CMK (cell line): Measurements from ENCODE around the gene ABHD17C.

Experiments used
- DNase-seq: peaks from one replicate; pipeline ENCODE4 v3.0.0-alpha.2; 2010; ENCODE audit warnings: low read depth

Gene ABHD17C

DNA sequence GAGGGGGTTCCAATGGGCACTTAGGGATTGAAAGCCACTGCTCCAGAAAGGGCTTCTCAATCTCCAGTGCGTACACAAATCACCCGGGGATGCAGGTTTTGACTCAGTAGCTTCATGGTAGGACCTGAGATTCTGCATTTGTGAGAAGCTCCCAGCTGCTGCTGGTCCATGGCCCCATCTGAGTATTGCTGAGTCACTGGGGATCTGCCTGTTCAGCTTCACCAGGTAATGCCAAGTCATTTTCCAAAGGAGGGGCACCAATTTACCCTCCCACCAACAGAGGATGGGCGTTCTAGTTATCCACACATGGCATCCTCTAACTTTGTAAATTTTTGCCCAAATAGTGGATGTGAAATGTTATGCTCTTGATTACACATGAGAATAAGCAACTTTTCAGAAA is 71.2 kb downstream of the ABHD17C start:
- no peak for DNase-seq

- DNase-seq = no peak
These were observed 73.0 kb downstream of the ABHD17C start for GRCh38 chr15:80768158-80768557.

DNA sequence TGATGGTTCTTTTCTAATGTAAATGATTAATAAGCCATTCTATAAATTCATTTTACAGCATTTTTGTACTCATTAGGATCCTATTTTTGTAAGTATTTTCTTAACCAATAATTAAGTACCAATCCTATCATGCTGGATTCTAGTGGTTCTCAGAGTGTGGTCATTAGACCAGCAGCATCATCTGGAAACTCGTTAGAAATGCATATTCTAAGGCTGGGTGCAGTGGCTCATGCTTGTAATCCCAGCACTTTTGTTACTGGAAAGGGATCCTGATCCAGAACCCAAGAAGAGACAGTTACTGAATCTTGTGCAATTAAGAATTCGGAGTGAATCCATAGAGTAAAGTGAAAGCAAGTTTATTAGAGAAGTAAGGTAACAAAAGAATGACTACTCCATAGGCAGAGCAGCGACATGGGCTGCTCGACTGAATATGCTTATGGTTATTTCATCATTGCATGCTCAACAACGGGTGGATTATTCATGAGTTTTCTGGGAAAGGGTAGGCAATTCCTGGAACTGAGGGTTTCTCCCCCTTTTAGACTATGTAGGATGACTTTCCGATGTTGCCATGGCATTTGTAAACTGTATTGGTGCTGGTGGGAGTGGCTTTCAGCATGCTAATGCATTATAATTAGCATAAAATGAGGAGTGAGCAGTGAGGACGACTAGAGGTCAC is 74.2 kb downstream of the ABHD17C start:
- peak; percentile 1 for DNase-seq

GRCh38 chr15:80769829-80770705 is 75.0 kb downstream of the ABHD17C start:
- DNase-seq = no peak

GRCh38 chr15:80773122-80773551 is 78.0 kb downstream of the ABHD17C start:
- DNase-seq = no peak

GRCh38 chr15:80773792-80774352 is 78.8 kb downstream of the ABHD17C start:
- no peak for DNase-seq

DNA sequence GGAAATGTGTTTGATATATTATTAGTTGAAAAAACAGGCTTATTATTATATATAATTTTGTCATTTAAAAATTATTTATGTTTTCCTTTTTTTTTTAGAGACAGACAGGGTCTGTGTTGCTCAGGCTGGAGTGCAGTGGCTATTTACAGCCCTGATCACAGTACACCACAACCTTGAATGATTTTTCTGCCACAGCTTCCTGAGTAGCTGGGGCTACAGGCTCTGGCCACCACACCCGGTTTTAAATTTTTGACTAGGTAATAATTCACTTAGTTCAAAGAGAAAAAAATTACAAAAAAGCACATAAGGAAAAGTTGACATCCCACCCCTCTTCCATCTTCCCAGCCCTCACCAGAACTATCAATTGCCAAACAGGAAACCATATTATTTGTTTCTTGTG is 79.4 kb downstream of the ABHD17C start:
- DNase-seq = no peak

- no peak for DNase-seq
These were observed 80.2 kb downstream of the ABHD17C start for GRCh38 chr15:80775338-80775737.

GRCh38 chr15:80776420-80777045 is 81.4 kb downstream of the ABHD17C start:
- DNase-seq = peak; percentile 18

DNA sequence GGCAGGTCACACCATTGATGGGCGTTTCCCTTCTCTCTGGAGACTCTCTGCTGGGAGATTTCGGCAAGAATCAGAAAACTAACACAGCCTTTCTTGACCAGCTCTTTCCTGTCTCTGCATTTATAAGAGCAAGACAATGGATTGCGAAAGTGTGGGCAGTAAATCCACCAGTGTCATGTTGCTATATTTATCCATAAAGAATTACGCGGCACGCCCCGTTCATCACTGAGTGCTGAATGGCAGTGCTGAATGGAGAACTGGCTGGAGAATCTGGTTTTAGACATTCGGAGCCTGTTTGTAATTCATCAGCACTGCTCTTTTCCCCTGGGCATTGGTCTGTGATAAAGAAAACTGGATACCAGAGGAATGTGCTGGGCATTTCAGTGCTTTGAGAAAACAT is 82.0 kb downstream of the ABHD17C start:
- DNase-seq = no peak

GRCh38 chr15:80777826-80778620 is 82.9 kb downstream of the ABHD17C start:
- no peak for DNase-seq

GRCh38 chr15:80778621-80778963 is 83.5 kb downstream of the ABHD17C start:
- no peak for DNase-seq

- no peak for DNase-seq
These were observed 84.0 kb downstream of the ABHD17C start, which contains the start of gene CEMIP for GRCh38 chr15:80778964-80779657. Gene CEMIP (plus strand): TSS chr15:80779370. CDS start chr15:80873880, 94,510 bp downstream.

- no peak for DNase-seq
These were observed 84.7 kb downstream of the ABHD17C start for GRCh38 chr15:80779658-80780415.

GRCh38 chr15:80780416-80781221 is 85.5 kb downstream of the ABHD17C start:
- no peak for DNase-seq

GRCh38 chr15:80783260-80783659 is 88.2 kb downstream of the ABHD17C start:
- DNase-seq = no peak

- DNase-seq = no peak
These were observed 90.2 kb downstream of the ABHD17C start for GRCh38 chr15:80785335-80785734.

- DNase-seq = no peak
These were observed 90.8 kb downstream of the ABHD17C start for GRCh38 chr15:80785811-80786354.

- no peak for DNase-seq
These were observed 92.2 kb downstream of the ABHD17C start for GRCh38 chr15:80787316-80787715.
